ENCODE results near the gene REST.
"Not testable (repeated sequence)": the region's sequence is repeated elsewhere in the genome, so short reads cannot be mapped to it uniquely, and the experiment has no call there.

The REST gene

DNA sequence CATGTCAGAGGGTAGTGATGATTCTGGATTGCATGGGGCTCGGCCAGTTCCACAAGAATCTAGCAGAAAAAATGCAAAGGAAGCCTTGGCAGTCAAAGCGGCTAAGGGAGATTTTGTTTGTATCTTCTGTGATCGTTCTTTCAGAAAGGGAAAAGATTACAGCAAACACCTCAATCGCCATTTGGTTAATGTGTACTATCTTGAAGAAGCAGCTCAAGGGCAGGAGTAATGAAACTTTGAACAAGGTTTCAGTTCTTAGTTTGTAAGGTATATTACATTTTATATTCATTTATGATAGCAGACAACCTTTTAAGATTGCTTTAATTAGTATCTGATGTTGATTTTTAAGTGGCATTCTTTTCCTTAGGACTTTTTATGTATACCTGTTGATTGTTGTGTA lies 24.2 kb downstream of the REST start:
- no peak overlapping the region for H3K9ac ChIP-seq
- no peaks in the 10 kb centered on the region for H3K79me2 ChIP-seq (ENCODE audit: insufficient read depth, low read depth)
- no peaks in the 10 kb centered on the region for H4K20me1 ChIP-seq (ENCODE audit: insufficient read depth)

DNA sequence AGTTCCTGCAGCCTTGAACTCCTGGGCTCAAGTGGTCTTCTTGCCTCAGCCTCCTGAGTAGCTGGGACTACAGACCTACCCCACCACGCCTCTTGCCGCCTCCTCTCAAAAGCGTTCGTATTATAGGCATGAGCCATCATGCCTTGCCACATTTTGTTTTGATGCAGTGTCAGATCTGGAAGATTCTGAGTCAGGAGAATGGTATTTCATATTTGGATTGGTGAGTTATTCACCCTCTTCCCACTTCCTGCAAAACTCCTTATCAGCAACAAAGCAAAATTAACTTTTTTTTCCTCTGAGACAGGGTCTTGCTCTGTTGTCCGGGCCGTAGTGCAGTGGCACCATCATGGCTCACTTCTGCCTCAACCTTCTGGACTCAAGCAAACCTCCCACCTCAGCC lies 29.6 kb downstream of the REST start:
- H3K9ac ChIP-seq: no peak overlapping the region
- no peak overlapping the region for H3K4me3 ChIP-seq (IDR thresholded peaks at IDR 0.05; ENCODE audit: insufficient read depth, low read depth, low read length)
- no peaks in the 10 kb centered on the region for H3K27me3 ChIP-seq (ENCODE audit: insufficient read depth, low read depth)
- H3K36me3 ChIP-seq (ENCODE audit: insufficient read depth): no peaks in the 10 kb centered on the region
- H4K20me1 ChIP-seq (ENCODE audit: insufficient read depth): no peaks in the 10 kb centered on the region
- H2AFZ ChIP-seq (ENCODE audit: low read depth): no peak overlapping the region
- H3K4me1 ChIP-seq (ENCODE audit: low read depth, poor library complexity, severe bottlenecking): no peaks in the 10 kb centered on the region
- no peak overlapping the region for H3K4me2 ChIP-seq
- H3K79me2 ChIP-seq (ENCODE audit: insufficient read depth, low read depth): no peaks in the 10 kb centered on the region
- TF ChIP-seq, protein P1, sequence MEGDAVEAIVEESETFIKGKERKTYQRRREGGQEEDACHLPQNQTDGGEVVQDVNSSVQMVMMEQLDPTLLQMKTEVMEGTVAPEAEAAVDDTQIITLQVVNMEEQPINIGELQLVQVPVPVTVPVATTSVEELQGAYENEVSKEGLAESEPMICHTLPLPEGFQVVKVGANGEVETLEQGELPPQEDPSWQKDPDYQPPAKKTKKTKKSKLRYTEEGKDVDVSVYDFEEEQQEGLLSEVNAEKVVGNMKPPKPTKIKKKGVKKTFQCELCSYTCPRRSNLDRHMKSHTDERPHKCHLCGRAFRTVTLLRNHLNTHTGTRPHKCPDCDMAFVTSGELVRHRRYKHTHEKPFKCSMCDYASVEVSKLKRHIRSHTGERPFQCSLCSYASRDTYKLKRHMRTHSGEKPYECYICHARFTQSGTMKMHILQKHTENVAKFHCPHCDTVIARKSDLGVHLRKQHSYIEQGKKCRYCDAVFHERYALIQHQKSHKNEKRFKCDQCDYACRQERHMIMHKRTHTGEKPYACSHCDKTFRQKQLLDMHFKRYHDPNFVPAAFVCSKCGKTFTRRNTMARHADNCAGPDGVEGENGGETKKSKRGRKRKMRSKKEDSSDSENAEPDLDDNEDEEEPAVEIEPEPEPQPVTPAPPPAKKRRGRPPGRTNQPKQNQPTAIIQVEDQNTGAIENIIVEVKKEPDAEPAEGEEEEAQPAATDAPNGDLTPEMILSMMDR (conservative IDR thresholded peaks at IDR 0.05; ENCODE audit: low read depth, low read length): no peak
- no peak overlapping the region for H3K27ac ChIP-seq

More for the DNA sequence above, 24.2 kb downstream of the REST start:
- no peak overlapping the region for H3K27ac ChIP-seq
- no peaks in the 10 kb centered on the region for H3K4me1 ChIP-seq (ENCODE audit: low read depth, poor library complexity, severe bottlenecking)
- no peaks in the 10 kb centered on the region for H3K27me3 ChIP-seq (ENCODE audit: insufficient read depth, low read depth)
- no peak overlapping the region for H3K4me2 ChIP-seq
- TF ChIP-seq, protein P1 (conservative IDR thresholded peaks at IDR 0.05; ENCODE audit: low read depth, low read length): no peak
- H3K4me3 ChIP-seq (IDR thresholded peaks at IDR 0.05; ENCODE audit: insufficient read depth, low read depth, low read length): no peak overlapping the region
- no peak overlapping the region for H2AFZ ChIP-seq (ENCODE audit: low read depth)
- H3K36me3 ChIP-seq (ENCODE audit: insufficient read depth): peaks cover 8% of the 10 kb centered on the region; the same call in 1 of the 2 replicates

DNA sequence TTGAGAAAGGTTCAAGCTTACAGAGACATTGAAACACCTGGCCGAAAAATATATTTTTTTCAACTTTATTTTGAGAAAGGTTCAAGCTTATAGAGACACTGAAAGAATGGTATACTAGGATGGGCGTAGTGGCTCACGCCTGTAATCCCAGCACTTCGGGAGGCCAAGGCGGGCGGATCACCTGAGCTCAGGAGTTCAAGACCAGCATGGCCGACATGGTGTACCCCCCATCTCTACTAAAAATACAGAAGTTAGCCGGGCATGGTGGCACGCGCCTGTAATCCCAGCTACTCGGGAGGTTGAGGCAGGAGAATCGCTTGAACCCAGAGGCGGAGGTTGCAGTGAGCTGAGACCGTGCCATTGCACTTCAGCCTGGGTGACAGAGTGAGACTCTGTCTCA lies 32.1 kb downstream of the REST start:
- not testable (repeated sequence) for H3K4me3 ChIP-seq (IDR thresholded peaks at IDR 0.05; ENCODE audit: insufficient read depth, low read depth, low read length)

DNA sequence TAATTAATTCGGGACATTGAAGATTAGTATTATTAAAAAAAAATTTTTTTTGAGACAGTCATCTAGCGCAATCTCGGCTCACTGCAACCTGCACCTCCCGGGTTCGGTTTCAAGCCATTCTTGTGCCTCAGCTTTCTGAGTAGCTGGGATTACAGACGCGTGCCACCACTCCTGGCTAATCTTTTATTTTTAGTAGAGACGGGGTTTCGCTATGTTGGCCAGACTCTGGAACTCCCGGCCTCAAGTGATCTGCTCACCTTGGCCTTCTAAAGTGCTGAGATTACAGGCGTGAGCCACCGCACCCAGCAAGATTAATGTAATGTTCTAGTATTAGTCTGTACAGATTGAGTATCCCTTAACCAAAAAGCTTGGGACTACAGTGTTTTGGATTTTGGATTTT lies 32.7 kb downstream of the REST start:
- H3K4me2 ChIP-seq: no peak overlapping the region
- H3K27ac ChIP-seq: no peak overlapping the region
- no peak overlapping the region for H2AFZ ChIP-seq (ENCODE audit: low read depth)
- H3K4me1 ChIP-seq (ENCODE audit: low read depth, poor library complexity, severe bottlenecking): no peaks in the 10 kb centered on the region
- no peaks in the 10 kb centered on the region for H3K36me3 ChIP-seq (ENCODE audit: insufficient read depth)
- H3K79me2 ChIP-seq (ENCODE audit: insufficient read depth, low read depth): no peaks in the 10 kb centered on the region
- no peak overlapping the region for H3K4me3 ChIP-seq (IDR thresholded peaks at IDR 0.05; ENCODE audit: insufficient read depth, low read depth, low read length)
- no peak overlapping the region for H3K9ac ChIP-seq
- TF ChIP-seq, protein P1 (conservative IDR thresholded peaks at IDR 0.05; ENCODE audit: low read depth, low read length): no peak
- H4K20me1 ChIP-seq (ENCODE audit: insufficient read depth): no peaks in the 10 kb centered on the region
- no peaks in the 10 kb centered on the region for H3K27me3 ChIP-seq (ENCODE audit: insufficient read depth, low read depth)

More for the DNA sequence above, 32.1 kb downstream of the REST start:
- not testable (repeated sequence) for H2AFZ ChIP-seq (ENCODE audit: low read depth); H3K9ac ChIP-seq; H3K4me2 ChIP-seq; H3K27ac ChIP-seq; H3K79me2 ChIP-seq (ENCODE audit: insufficient read depth, low read depth); H3K36me3 ChIP-seq (ENCODE audit: insufficient read depth); H4K20me1 ChIP-seq (ENCODE audit: insufficient read depth); H3K4me1 ChIP-seq (ENCODE audit: low read depth, poor library complexity, severe bottlenecking); H3K27me3 ChIP-seq (ENCODE audit: insufficient read depth, low read depth)

DNA sequence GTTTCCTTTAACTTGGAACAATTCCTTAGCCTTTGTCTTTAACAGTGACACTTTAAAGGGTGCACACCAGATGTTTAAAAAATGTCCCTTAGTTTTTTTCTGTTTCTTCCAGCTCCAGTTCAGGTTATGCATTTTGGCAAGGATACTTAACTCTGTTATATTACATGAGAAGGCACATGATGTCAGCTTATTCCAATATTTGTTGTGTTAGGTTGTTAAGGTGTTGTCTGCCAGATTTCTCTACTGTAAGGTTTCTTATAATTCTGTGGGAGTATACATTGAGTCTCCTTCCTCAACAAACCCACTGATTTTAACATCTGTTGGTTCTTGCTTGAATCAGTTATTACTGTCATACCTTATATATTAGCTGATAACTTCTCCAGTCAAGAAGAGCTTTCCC lies 33.3 kb downstream of the REST start:
- H3K4me2 ChIP-seq: no peak overlapping the region
- H3K4me3 ChIP-seq (IDR thresholded peaks at IDR 0.05; ENCODE audit: insufficient read depth, low read depth, low read length): no peak overlapping the region
- no peak overlapping the region for H3K9ac ChIP-seq
- no peak overlapping the region for H2AFZ ChIP-seq (ENCODE audit: low read depth)
- H3K36me3 ChIP-seq (ENCODE audit: insufficient read depth): no peaks in the 10 kb centered on the region
- no peaks in the 10 kb centered on the region for H3K27me3 ChIP-seq (ENCODE audit: insufficient read depth, low read depth)
- no peaks in the 10 kb centered on the region for H4K20me1 ChIP-seq (ENCODE audit: insufficient read depth)
- TF ChIP-seq, protein P1 (conservative IDR thresholded peaks at IDR 0.05; ENCODE audit: low read depth, low read length): no peak
- H3K4me1 ChIP-seq (ENCODE audit: low read depth, poor library complexity, severe bottlenecking): no peaks in the 10 kb centered on the region
- H3K79me2 ChIP-seq (ENCODE audit: insufficient read depth, low read depth): no peaks in the 10 kb centered on the region
- no peak overlapping the region for H3K27ac ChIP-seq

Measured in KMS-11 (cell line).